GM10248 (cell line): Measurements from ENCODE around the gene RASGRP2.

Experiments
- CTCF ChIA-PET: fragments of 300-600 bp; sonication (Branson Sonifier 250); formaldehyde crosslinking; extraction: SDS; loops from one replicate; lab custom pipeline; 2021; ENCODE audit warnings: antibody characterized with exemption; lab: Yijun Ruan, JAX
- POLR2A ChIA-PET: fragments of 350-650 bp; sonication (Branson Sonifier 250); formaldehyde crosslinking; extraction: SDS; loops from one replicate; lab custom pipeline; 2020; ENCODE audit warnings: antibody characterized with exemption; lab: Yijun Ruan, JAX
- DNase-seq: peaks from one replicate; pipeline ENCODE4 v3.0.0; 2012; ENCODE audit errors: extremely low spot score
- TF ChIP-seq, protein P1 (sequence below): IDR thresholded peaks from 2 replicates; pipeline ENCODE4 v1.5.1; 2012; ENCODE audit warnings: mild to moderate bottlenecking, low read depth; ENCODE audit errors: extremely low read depth, missing control alignments, control extremely low read depth

Gene RASGRP2

DNA sequence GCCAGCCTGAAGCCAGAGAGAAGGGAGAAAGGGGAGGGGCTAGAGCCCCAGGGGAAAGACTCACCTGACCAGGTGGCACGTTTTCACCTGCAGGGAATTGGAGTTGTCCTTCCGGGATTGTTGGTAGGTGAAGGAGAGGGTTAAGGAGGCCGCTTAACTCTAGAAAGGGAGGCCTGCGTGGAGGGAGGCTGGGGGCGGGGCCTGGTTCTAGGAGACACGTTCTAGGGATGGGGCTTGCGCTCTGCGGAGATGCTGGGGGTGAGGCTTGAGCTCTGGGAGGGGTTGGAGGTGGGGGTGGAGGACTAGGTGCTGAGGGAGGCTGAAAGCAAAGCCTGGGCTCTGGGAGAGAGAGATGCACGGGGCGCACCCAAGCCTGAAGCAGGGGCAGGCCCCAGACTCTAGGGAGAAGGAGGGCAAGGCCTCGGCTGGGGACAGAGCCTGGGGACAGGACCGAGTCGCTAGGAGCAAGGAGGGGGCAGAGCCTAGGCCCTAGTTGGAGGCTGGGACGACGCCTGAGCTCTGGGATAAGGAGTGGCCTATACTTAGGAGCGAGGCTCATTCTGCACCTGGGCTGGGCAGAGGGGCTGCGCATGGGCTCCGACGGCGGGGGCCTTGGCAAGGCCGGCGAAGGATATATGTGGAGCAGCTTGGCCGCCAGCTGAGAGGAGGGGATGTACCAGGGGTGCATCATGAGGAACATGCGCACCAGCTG, 2.4 kb downstream of the RASGRP2 start:
- DNase-seq = no peak
- TF ChIP-seq, protein P1, sequence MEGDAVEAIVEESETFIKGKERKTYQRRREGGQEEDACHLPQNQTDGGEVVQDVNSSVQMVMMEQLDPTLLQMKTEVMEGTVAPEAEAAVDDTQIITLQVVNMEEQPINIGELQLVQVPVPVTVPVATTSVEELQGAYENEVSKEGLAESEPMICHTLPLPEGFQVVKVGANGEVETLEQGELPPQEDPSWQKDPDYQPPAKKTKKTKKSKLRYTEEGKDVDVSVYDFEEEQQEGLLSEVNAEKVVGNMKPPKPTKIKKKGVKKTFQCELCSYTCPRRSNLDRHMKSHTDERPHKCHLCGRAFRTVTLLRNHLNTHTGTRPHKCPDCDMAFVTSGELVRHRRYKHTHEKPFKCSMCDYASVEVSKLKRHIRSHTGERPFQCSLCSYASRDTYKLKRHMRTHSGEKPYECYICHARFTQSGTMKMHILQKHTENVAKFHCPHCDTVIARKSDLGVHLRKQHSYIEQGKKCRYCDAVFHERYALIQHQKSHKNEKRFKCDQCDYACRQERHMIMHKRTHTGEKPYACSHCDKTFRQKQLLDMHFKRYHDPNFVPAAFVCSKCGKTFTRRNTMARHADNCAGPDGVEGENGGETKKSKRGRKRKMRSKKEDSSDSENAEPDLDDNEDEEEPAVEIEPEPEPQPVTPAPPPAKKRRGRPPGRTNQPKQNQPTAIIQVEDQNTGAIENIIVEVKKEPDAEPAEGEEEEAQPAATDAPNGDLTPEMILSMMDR = no peak
- ChIA-PET CTCF (interaction anchor here (1.0 to 5.2 kb wide), 10 partner anchors 9 to 89 kb away, joined by 3 to 50 read pairs (median 5); no protein-coding TSS in a partner anchor), POLR2A (no interaction called here)

DNA sequence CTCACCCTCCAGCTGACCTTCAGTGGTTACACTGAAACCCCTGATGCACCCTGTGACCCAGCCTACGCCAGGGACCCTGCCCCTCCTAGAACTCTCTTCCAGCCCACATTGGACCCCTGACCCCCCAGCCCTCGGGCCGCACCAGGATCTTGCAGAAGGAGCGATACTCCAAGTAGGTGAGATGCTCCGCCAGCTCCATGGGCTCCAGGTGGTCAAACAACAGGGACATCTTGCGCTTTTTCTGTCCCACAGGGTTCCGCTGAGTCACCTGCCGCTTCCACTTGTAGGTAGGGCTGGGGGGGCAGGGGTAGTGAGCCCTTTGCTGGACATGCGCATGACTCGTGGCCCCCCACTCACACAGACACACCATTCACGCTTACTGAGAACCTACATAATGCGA, 4.1 kb downstream of the RASGRP2 start:
- TF ChIP-seq, protein P1 = no peak
- ChIA-PET CTCF (interaction anchor here (0.9 to 1.0 kb wide), 2 partner anchors 52 to 65 kb away, joined by 3 to 5 read pairs; no protein-coding TSS in a partner anchor), POLR2A (no interaction called here)
- DNase-seq = no peak

DNA sequence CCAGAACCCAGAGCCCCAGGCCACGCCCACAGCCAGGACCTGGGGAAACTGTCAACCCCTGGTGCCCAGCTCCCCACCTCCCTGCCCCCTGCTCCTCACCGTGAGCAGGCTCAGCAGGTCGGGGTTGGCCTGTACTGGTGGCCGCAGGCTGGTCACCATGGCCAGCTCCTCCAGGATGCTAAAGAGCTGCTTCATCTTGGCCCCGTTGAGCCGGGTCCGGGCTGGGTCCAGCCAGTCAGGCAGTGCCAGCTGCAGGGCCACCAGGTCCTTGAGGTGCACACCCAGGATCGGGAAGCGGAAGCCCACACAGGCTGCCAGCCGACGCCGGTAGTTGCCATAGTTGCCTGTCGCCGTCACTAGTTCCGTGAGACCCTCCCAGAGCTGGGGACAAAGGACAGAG, 7.3 kb downstream of the RASGRP2 start:
- ChIA-PET CTCF (interaction anchor here (1.3 to 2.4 kb wide), 2 partner anchors 23 to 48 kb away, joined by 3 to 13 read pairs; partner anchors contain the start of gene PYGM), POLR2A (no interaction called here)
- TF ChIP-seq, protein P1 = no peak
- DNase-seq = no peak

GRCh38 chr11:64735725-64736259, 8.2 kb downstream of the RASGRP2 start:
- CTCF ChIA-PET = interaction anchor here (0.9 to 2.4 kb wide), 5 partner anchors 9 to 47 kb away, joined by 3 to 13 read pairs (median 5); partner anchors contain the start of gene PYGM
- TF ChIP-seq, protein P1 = no peak
- POLR2A ChIA-PET = no interaction called here
- DNase-seq = no peak

DNA sequence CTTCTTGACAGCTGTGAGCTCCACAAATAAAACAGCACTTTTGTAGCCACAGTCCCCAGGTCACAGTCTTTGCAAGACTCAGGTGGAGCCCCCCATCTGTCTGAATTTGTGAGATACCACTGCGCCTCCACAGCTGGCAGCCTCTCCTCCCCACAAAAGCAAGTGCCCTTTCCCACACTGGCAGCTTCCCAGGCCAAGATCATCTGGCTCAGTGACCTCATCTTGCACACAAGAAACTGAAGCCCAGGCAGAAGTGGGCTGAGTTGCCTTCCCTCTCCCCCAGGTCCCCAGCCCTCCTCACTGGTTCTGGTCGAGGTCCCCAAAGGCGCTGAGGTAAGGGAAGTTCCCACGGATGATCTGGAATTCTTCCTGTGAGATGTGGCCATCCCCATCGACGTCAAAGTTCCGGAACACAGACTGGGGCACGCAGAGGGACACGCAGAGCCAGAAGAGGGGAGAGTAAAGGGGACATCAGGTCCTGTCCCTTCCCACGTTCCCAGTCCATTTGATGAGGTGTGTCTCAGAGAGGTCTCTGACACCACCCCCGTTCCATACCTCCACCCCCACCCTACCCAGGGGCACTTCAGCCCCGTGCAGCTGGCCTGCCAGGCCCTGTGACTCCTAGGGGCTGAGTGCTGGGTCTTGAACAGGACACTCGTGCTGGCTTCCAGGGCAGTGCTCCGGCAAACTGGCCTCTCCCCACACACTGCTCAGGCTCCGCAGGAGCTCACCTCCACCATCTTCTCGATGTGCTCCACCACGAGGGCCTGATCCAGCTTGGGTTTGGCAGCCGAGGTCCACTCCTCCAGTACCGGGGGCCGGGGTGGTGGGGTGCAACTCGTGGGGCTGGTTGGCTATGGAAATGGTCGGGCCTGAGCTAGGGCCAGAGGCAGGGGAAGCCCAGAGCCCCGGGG, 8.9 kb downstream of the RASGRP2 start:
- POLR2A ChIA-PET = no interaction called here
- CTCF ChIA-PET = interaction anchor here (0.9 to 2.4 kb wide), 6 partner anchors 9 to 46 kb away, joined by 3 to 13 read pairs (median 4); partner anchors contain the start of gene PYGM
- TF ChIP-seq, protein P1 = no peak
- DNase-seq = no peak

GRCh38 chr11:64731601-64732000, 12.3 kb downstream of the RASGRP2 start:
- ChIA-PET POLR2A (no interaction called here), CTCF (no interaction called here)
- TF ChIP-seq, protein P1 = no peak
- DNase-seq = no peak
